ENCODE measurements around the gene SPRY2. TPM values are rescaled to one million over a fixed set of nuclear protein-coding genes. Genes with fewer than 3 reads are reported as not detected.

The SPRY2 gene
- total RNA-seq, 4 donors from 2014 or later: 44.3 to 46.1 (median 44.7) TPM

GRCh38 chr13:80386002-80386401, 45.1 kb upstream of the SPRY2 start:
- no peak for DNase-seq (ENCODE audit: extremely low spot score)
- TF ChIP-seq POLR2A (IDR thresholded peaks at IDR 0.05; ENCODE audit: low read depth) (no peak), CTCF (IDR thresholded peaks at IDR 0.05) (no peak), POLR2AphosphoS5 (IDR thresholded peaks at IDR 0.05) (no peak), EP300 (IDR thresholded peaks at IDR 0.05) (no peak)
- H3K27ac ChIP-seq (replicated peaks in 1 of 4): no peak overlapping the region
- intact Hi-C loops (cut with DNase I): no loop called here
- H3K4me1 ChIP-seq: no peaks in the 10 kb centered on the region
- no peak overlapping the region for H3K4me3 ChIP-seq
- H3K36me3 ChIP-seq: no peaks in the 10 kb centered on the region
- H3K9me3 ChIP-seq: peaks cover 0 to 7% (median 3%) of the 10 kb centered on the region in 4 donors
- H3K27me3 ChIP-seq: no peaks in the 10 kb centered on the region

GRCh38 chr13:80382576-80382975, 41.6 kb upstream of the SPRY2 start:
- Histone ChIP-seq H3K27ac (replicated peaks in 1 of 4) (no peak overlapping the region), H3K27me3 (no peaks in the 10 kb centered on the region), H3K36me3 (no peaks in the 10 kb centered on the region), H3K9me3 (no peaks in the 10 kb centered on the region), H3K4me1 (no peaks in the 10 kb centered on the region), H3K4me3 (no peak overlapping the region)
- intact Hi-C loops (cut with DNase I): no loop called here
- no peak for DNase-seq (ENCODE audit: extremely low spot score)
- TF ChIP-seq EP300 (IDR thresholded peaks at IDR 0.05) (no peak), POLR2AphosphoS5 (IDR thresholded peaks at IDR 0.05) (no peak), CTCF (IDR thresholded peaks at IDR 0.05) (no peak), POLR2A (IDR thresholded peaks at IDR 0.05; ENCODE audit: low read depth) (no peak)
- 88% methylated on average over 2 of the region's 2 CpGs for WGBS

DNA sequence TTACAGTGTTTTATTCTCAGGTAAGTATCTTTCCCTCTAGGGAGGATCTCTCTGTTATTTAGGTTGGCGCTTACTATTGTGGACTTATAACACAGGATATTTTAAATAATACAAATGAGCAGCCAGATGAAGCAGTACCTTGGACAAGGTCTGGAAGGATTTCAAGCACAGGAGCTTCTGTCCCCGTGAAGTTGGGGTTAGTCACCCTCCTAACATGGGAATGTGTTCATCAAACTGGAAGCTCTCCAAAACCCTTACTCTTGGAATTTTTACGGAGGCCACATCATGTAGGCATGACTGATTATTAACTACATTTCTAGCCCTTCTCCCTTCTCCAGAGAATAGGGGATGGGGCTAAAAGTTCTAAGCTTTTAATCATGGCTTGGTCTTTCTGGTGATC, 38.3 kb upstream of the SPRY2 start:
- H3K36me3 ChIP-seq: no peaks in the 10 kb centered on the region
- intact Hi-C loops (cut with DNase I): no loop called here
- H3K27ac ChIP-seq (replicated peaks in 1 of 4): no peak overlapping the region
- 46% methylated on average over 3 of the region's 3 CpGs for WGBS
- no peak overlapping the region for H3K4me3 ChIP-seq
- no peaks in the 10 kb centered on the region for H3K9me3 ChIP-seq
- no peak for DNase-seq (ENCODE audit: extremely low spot score)
- H3K27me3 ChIP-seq: no peaks in the 10 kb centered on the region
- TF ChIP-seq CTCF (IDR thresholded peaks at IDR 0.05) (no peak), POLR2A (IDR thresholded peaks at IDR 0.05; ENCODE audit: low read depth) (no peak), POLR2AphosphoS5 (IDR thresholded peaks at IDR 0.05) (no peak), EP300 (IDR thresholded peaks at IDR 0.05) (no peak)
- H3K4me1 ChIP-seq: no peaks in the 10 kb centered on the region

DNA sequence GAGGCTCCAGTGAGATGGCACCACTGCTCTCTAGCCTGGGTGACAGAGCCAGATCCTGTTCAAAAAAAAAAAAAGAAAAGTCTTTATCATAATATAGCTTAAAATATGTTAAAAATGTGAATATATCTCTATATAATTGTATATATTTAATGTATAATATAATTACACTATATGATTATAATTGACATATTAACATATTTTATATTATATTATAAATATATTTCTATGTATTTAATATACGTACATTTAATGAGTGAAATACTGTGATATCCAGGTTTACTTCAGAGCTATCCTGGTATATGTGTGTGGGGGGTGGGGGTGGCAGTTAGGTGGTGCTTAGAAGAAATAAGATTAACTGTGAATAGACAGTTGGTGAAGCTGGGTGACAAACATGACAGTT, 35.6 kb upstream of the SPRY2 start:
- no peak for DNase-seq (ENCODE audit: extremely low spot score)
- 94% methylated on average over 1 of the region's 1 CpG for WGBS
- Histone ChIP-seq H3K4me3 (no peak overlapping the region), H3K9me3 (no peaks in the 10 kb centered on the region), H3K27me3 (no peaks in the 10 kb centered on the region), H3K27ac (replicated peaks in 1 of 4) (no peak overlapping the region), H3K36me3 (no peaks in the 10 kb centered on the region), H3K4me1 (no peaks in the 10 kb centered on the region)
- intact Hi-C loops (cut with DNase I): no loop called here
- TF ChIP-seq CTCF (IDR thresholded peaks at IDR 0.05) (no peak), POLR2AphosphoS5 (IDR thresholded peaks at IDR 0.05) (no peak)

GRCh38 chr13:80374901-80375300, 34.0 kb upstream of the SPRY2 start:
- no peak for DNase-seq (ENCODE audit: extremely low spot score)
- TF ChIP-seq POLR2AphosphoS5 (IDR thresholded peaks at IDR 0.05): no peak
- no peak for TF ChIP-seq POLR2A (IDR thresholded peaks at IDR 0.05; ENCODE audit: low read depth)
- TF ChIP-seq CTCF (IDR thresholded peaks at IDR 0.05): no peak
- TF ChIP-seq EP300 (IDR thresholded peaks at IDR 0.05): no peak
- WGBS: 79% methylated on average over 2 of the region's 2 CpGs
- intact Hi-C loops (cut with DNase I): no loop called here
- Histone ChIP-seq H3K4me3 (no peak overlapping the region), H3K4me1 (no peaks in the 10 kb centered on the region), H3K27me3 (no peaks in the 10 kb centered on the region), H3K27ac (replicated peaks in 1 of 4) (peak overlapping the region in 1 of 4 donors; percentile 28), H3K36me3 (no peaks in the 10 kb centered on the region), H3K9me3 (no peaks in the 10 kb centered on the region)
